Measurements from ENCODE around the gene CMTM3. TPM values are rescaled to one million over a fixed set of nuclear protein-coding genes. Genes with fewer than 3 reads are reported as not detected.
"Not testable (repeated sequence)": the region's sequence is repeated elsewhere in the genome, so short reads cannot be mapped to it uniquely, and the experiment has no call there.

Gene CMTM3
- total RNA-seq, 3 donors from 2014 or later, result 3.1 to 15.9 (median 9.3) TPM

- DNase-seq (no peak), ATAC-seq (no peak)
- Histone ChIP-seq H3K4me1 (ENCODE audit: low read depth) (no peaks in the 10 kb centered on the region), H3K9me3 (no peaks in the 10 kb centered on the region), H3K36me3 (ENCODE audit: low read depth) (no peaks in the 10 kb centered on the region), H3K4me3 (no peak overlapping the region)
- intact Hi-C loops (cut with DNase I, micrococcal nuclease), result no loop called here
- TF ChIP-seq CTCF (IDR thresholded peaks at IDR 0.05), result no peak
Observed at GRCh38 chr16:66594739-66595138, 9.8 kb upstream of the CMTM3 start.

GRCh38 chr16:66596559-66596958 lies 7.9 kb upstream of the CMTM3 start:
- H3K4me1 ChIP-seq (ENCODE audit: low read depth); ATAC-seq; H3K9me3 ChIP-seq; H3K36me3 ChIP-seq (ENCODE audit: low read depth); DNase-seq; H3K4me3 ChIP-seq; intact Hi-C loops (cut with DNase I, micrococcal nuclease): not testable (repeated sequence)

GRCh38 chr16:66596986-66597848 lies 7.3 kb upstream of the CMTM3 start:
- ATAC-seq (no peak), DNase-seq (peak in 1 of 3 donors; percentile 34)
- intact Hi-C loops (cut with DNase I, micrococcal nuclease), result no loop called here
- Histone ChIP-seq H3K36me3 (ENCODE audit: low read depth) (no peaks in the 10 kb centered on the region), H3K4me1 (ENCODE audit: low read depth) (no peaks in the 10 kb centered on the region), H3K4me3 (no peak overlapping the region), H3K9me3 (no peaks in the 10 kb centered on the region)
- no peak for TF ChIP-seq CTCF (IDR thresholded peaks at IDR 0.05)

GRCh38 chr16:66598111-66598510 lies 6.4 kb upstream of the CMTM3 start:
- no peak for TF ChIP-seq CTCF (IDR thresholded peaks at IDR 0.05)
- ATAC-seq (no peak), DNase-seq (no peak)
- no peaks in the 10 kb centered on the region for H3K4me1 ChIP-seq (ENCODE audit: low read depth)
- intact Hi-C loops (cut with DNase I, micrococcal nuclease), result no loop called here
- H3K36me3 ChIP-seq (ENCODE audit: low read depth), result no peaks in the 10 kb centered on the region
- H3K9me3 ChIP-seq, result no peaks in the 10 kb centered on the region
- no peak overlapping the region for H3K4me3 ChIP-seq

- TF ChIP-seq CTCF (IDR thresholded peaks at IDR 0.05), result no peak
- no peaks in the 10 kb centered on the region for H3K9me3 ChIP-seq
- no peak for DNase-seq
- H3K4me3 ChIP-seq, result no peak overlapping the region
- no peaks in the 10 kb centered on the region for H3K36me3 ChIP-seq (ENCODE audit: low read depth)
- no peak for ATAC-seq
- peaks cover under 1% of the 10 kb centered on the region for H3K4me1 ChIP-seq (ENCODE audit: low read depth)
- intact Hi-C loops (cut with DNase I, micrococcal nuclease), result loop anchor here in 1 of 2 donors (10.0 kb wide), 1 partner anchor 195 kb away; no protein-coding TSS in a partner anchor
Observed at GRCh38 chr16:66599726-66600125, 4.8 kb upstream of the CMTM3 start.

GRCh38 chr16:66600477-66600876 lies 4.0 kb upstream of the CMTM3 start:
- H3K9me3 ChIP-seq, result no peaks in the 10 kb centered on the region
- intact Hi-C loops (cut with DNase I, micrococcal nuclease), result loop anchor here in 1 of 2 donors (10.0 kb wide), 1 partner anchor 196 kb away; no protein-coding TSS in a partner anchor
- H3K36me3 ChIP-seq (ENCODE audit: low read depth), result no peaks in the 10 kb centered on the region
- no peak for ATAC-seq
- DNase-seq, result no peak
- no peak overlapping the region for H3K4me3 ChIP-seq
- peaks cover 5% of the 10 kb centered on the region for H3K4me1 ChIP-seq (ENCODE audit: low read depth)
- TF ChIP-seq CTCF (IDR thresholded peaks at IDR 0.05), result no peak
